C4-2B (cell line): ENCODE data around the gene NECTIN2.
"Not testable (repeated sequence)": the region's sequence is repeated elsewhere in the genome, so short reads cannot be mapped to it uniquely, and the experiment has no call there.

ENCODE experiments used
- CTCF ChIP-seq: fragments of 450-650 bp; conservative IDR thresholded peaks from 2 replicates; pipeline ENCODE4 v1.5.1; 2017; ENCODE audit warnings: mild to moderate bottlenecking
- ZFX ChIP-seq: fragments of 450-650 bp; IDR thresholded peaks from 2 replicates; pipeline ENCODE4 v1.6.1; 2017

GRCh38 chr19:44888335-44888734 is 42.2 kb downstream of the NECTIN2 start:
- not testable (repeated sequence) for TF ChIP-seq ZFX, CTCF
